Measurements from ENCODE around the gene TRIM21. TPM values are rescaled to one million over a fixed set of nuclear protein-coding genes. Genes with fewer than 3 reads are reported as not detected.
"Not testable (repeated sequence)": the region's sequence is repeated elsewhere in the genome, so short reads cannot be mapped to it uniquely, and the experiment has no call there.

The TRIM21 gene
- polyA plus RNA-seq, 3 donors = 16.8 to 42.5 (median 29.9) TPM

GRCh38 chr11:4416816-4417215 lies 23.3 kb upstream of the TRIM21 start:
- Histone ChIP-seq H3K79me2 (ENCODE audit: insufficient read depth, low read length) (no peaks in the 10 kb centered on the region), H3K9me3 (replicated peaks in 1 of 2; ENCODE audit: control insufficient read depth in 1 of 2, insufficient read depth in 1 of 2, low read length in 2 of 2) (no peaks in the 10 kb centered on the region), H2AFZ (ENCODE audit: insufficient read depth, low read depth, low read length, poor library complexity, severe bottlenecking) (no peak overlapping the region), H3K27me3 (ENCODE audit: control insufficient read depth in 2 of 2, insufficient read depth in 2 of 2, low read length in 2 of 2) (no peaks in the 10 kb centered on the region), H3K4me2 (replicated peaks; ENCODE audit: extremely low read depth, low read length, poor library complexity, severe bottlenecking) (no peak overlapping the region), H3K9ac (ENCODE audit: insufficient read depth, low read length, poor library complexity, severe bottlenecking) (no peak overlapping the region), H3K27ac (ENCODE audit: low read depth in 1 of 2, low read length in 2 of 2) (no peak overlapping the region), H3K4me1 (ENCODE audit: control insufficient read depth in 1 of 2, insufficient read depth in 2 of 2, low read length in 2 of 2) (no peaks in the 10 kb centered on the region), H3K4me3 (replicated peaks in 1 of 3; ENCODE audit: low read depth in 2 of 3, low read length in 3 of 3) (no peak overlapping the region), H3K36me3 (replicated peaks in 1 of 2; ENCODE audit: control insufficient read depth in 1 of 2, insufficient read depth in 2 of 2, low read length in 2 of 2) (peaks cover 8 to 44% of the 10 kb centered on the region in 2 donors), H4K20me1 (ENCODE audit: insufficient read depth, low read length) (peaks cover 21% of the 10 kb centered on the region)
- TF ChIP-seq CTCF (IDR thresholded peaks at IDR 0.05) = no peak
- intact Hi-C loops (cut with micrococcal nuclease) = no loop called here
- H3K27me3 Mint-ChIP-seq (ENCODE audit: low read depth in 3 of 3) = peaks cover 0 to 2% (median 1%) of the 10 kb centered on the region in 3 donors
- H3K4me1 Mint-ChIP-seq = peaks cover 11% of the 10 kb centered on the region
- H3K9me3 Mint-ChIP-seq = peaks cover 0 to 9% (median 2%) of the 10 kb centered on the region in 7 donors
- DNase-seq = no peak
- peaks cover 42 to 54% of the 10 kb centered on the region in 2 donors for H3K36me3 Mint-ChIP-seq
- WGBS (ENCODE audit: insufficient coverage) = no CpG with 5 or more reads among the region's 1 CpG
- H3K4me3 Mint-ChIP-seq = no peak overlapping the region
- H3K27ac Mint-ChIP-seq = no peak overlapping the region

- Histone ChIP-seq H3K36me3 (replicated peaks in 1 of 2; ENCODE audit: control insufficient read depth in 1 of 2, insufficient read depth in 2 of 2, low read length in 2 of 2) (peaks cover 8 to 45% of the 10 kb centered on the region in 2 donors), H3K27me3 (ENCODE audit: control insufficient read depth in 2 of 2, insufficient read depth in 2 of 2, low read length in 2 of 2) (no peaks in the 10 kb centered on the region), H3K79me2 (ENCODE audit: insufficient read depth, low read length) (no peaks in the 10 kb centered on the region), H3K27ac (ENCODE audit: low read depth in 1 of 2, low read length in 2 of 2) (no peak overlapping the region), H3K9ac (ENCODE audit: insufficient read depth, low read length, poor library complexity, severe bottlenecking) (no peak overlapping the region), H3K4me1 (ENCODE audit: control insufficient read depth in 1 of 2, insufficient read depth in 2 of 2, low read length in 2 of 2) (no peaks in the 10 kb centered on the region), H3K4me2 (replicated peaks; ENCODE audit: extremely low read depth, low read length, poor library complexity, severe bottlenecking) (no peak overlapping the region), H2AFZ (ENCODE audit: insufficient read depth, low read depth, low read length, poor library complexity, severe bottlenecking) (no peak overlapping the region), H4K20me1 (ENCODE audit: insufficient read depth, low read length) (peaks cover 23% of the 10 kb centered on the region), H3K9me3 (replicated peaks in 1 of 2; ENCODE audit: control insufficient read depth in 1 of 2, insufficient read depth in 1 of 2, low read length in 2 of 2) (no peaks in the 10 kb centered on the region), H3K4me3 (replicated peaks in 1 of 3; ENCODE audit: low read depth in 2 of 3, low read length in 3 of 3) (no peak overlapping the region)
- WGBS (ENCODE audit: insufficient coverage) = 88% methylated on average over 1 of the region's 1 CpG
- peaks cover 11% of the 10 kb centered on the region for H3K4me1 Mint-ChIP-seq
- H3K9me3 Mint-ChIP-seq = peaks cover 0 to 9% (median 2%) of the 10 kb centered on the region in 7 donors
- H3K27ac Mint-ChIP-seq = no peak overlapping the region
- DNase-seq = no peak
- H3K36me3 Mint-ChIP-seq = peaks cover 44 to 56% of the 10 kb centered on the region in 2 donors
- no peak for TF ChIP-seq CTCF (IDR thresholded peaks at IDR 0.05)
- intact Hi-C loops (cut with micrococcal nuclease) = no loop called here
- no peak overlapping the region for H3K4me3 Mint-ChIP-seq
- H3K27me3 Mint-ChIP-seq (ENCODE audit: low read depth in 3 of 3) = peaks cover 0 to 2% (median 1%) of the 10 kb centered on the region in 3 donors
Measured at GRCh38 chr11:4416306-4416705, 22.8 kb upstream of the TRIM21 start.

- peaks cover 30 to 63% (median 46%) of the 10 kb centered on the region in 7 donors for H3K9me3 Mint-ChIP-seq
- peaks cover 21% of the 10 kb centered on the region for H3K4me1 Mint-ChIP-seq
- H3K4me3 ChIP-seq (replicated peaks in 1 of 3; ENCODE audit: low read depth in 2 of 3, low read length in 3 of 3); H3K27ac ChIP-seq (ENCODE audit: low read depth in 1 of 2, low read length in 2 of 2); H3K27ac Mint-ChIP-seq; H3K4me2 ChIP-seq (replicated peaks; ENCODE audit: extremely low read depth, low read length, poor library complexity, severe bottlenecking); H3K9ac ChIP-seq (ENCODE audit: insufficient read depth, low read length, poor library complexity, severe bottlenecking); H3K4me1 ChIP-seq (ENCODE audit: control insufficient read depth in 1 of 2, insufficient read depth in 2 of 2, low read length in 2 of 2); H3K4me3 Mint-ChIP-seq; DNase-seq; H3K27me3 Mint-ChIP-seq (ENCODE audit: low read depth in 3 of 3); H3K27me3 ChIP-seq (ENCODE audit: control insufficient read depth in 2 of 2, insufficient read depth in 2 of 2, low read length in 2 of 2); intact Hi-C loops (cut with micrococcal nuclease); H4K20me1 ChIP-seq (ENCODE audit: insufficient read depth, low read length); H2AFZ ChIP-seq (ENCODE audit: insufficient read depth, low read depth, low read length, poor library complexity, severe bottlenecking); H3K79me2 ChIP-seq (ENCODE audit: insufficient read depth, low read length): not testable (repeated sequence)
- Histone ChIP-seq H3K36me3 (replicated peaks in 1 of 2; ENCODE audit: control insufficient read depth in 1 of 2, insufficient read depth in 2 of 2, low read length in 2 of 2) (peaks cover 0 to 13% of the 10 kb centered on the region in 2 donors), H3K9me3 (replicated peaks in 1 of 2; ENCODE audit: control insufficient read depth in 1 of 2, insufficient read depth in 1 of 2, low read length in 2 of 2) (peaks cover 0 to 11% of the 10 kb centered on the region in 2 donors)
- no CpG with 5 or more reads among the region's 6 CpGs for WGBS (ENCODE audit: insufficient coverage)
- peaks cover 52 to 59% of the 10 kb centered on the region in 2 donors for H3K36me3 Mint-ChIP-seq
Measured at GRCh38 chr11:4406206-4406605, 12.7 kb upstream of the TRIM21 start.
